Measurements from ENCODE around the gene SNORC.

SNORC gene

GRCh38 chr2:232926431-232926939 is 56.4 kb downstream of the SNORC start:
- DNase-seq (ENCODE audit: low spot score): no peak

- no peak for DNase-seq (ENCODE audit: low spot score)
Observed at GRCh38 chr2:232927032-232927792, 57.1 kb downstream of the SNORC start.

DNA sequence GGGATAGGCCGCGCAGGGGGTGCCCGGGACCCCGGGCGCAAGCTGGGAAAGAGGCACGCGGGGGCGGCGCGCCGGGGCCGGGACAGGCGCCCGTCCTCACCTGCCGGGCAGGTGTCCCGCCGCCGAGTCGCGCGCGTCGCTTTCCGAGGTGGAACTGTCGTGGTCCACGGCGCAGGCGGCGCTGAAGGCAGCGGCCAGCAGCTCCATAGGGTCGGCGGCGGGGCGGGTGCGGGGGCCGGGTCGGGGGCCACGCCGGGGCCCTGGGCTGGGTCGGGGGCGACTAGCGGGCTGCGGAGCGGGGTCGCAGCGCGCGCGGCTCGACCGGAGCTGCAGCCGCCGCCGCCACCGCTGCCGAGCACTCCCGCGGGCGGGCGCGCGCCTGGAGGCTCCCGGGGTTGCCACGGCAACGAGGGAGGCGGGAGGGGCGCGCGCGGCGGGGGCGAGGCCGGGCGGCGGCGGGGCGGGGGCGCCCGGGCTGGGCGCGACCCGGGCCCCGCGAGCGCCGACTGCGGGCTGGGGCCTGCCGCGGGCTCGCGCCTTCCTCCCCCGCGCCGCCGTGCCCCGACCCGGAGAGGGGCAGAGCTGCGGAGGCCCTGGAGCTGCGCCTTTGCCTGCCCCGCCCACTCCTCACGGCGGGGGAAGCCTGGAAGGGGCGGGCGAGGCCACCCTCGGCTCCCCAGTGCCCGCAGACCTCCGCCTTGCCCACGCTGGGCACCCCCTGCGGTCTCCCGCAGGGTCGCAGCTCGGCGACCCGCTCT is 57.9 kb downstream of the SNORC start:
- no peak for DNase-seq (ENCODE audit: low spot score)

All from CD4-positive, alpha-beta T cell treated with Interleukin-6 at 100 ng/mL for 8 hours (primary cell).